K562 (cell line): ENCODE measurements around the gene MED13L. TPM values are rescaled to one million over a fixed set of nuclear protein-coding genes. Genes with fewer than 3 reads are reported as not detected.
A peak's percentile ranks its signal among the peaks of the same experiment; 100 is the strongest.

Experiments used
- ATAC-seq: fragments of 200-7000 bp; cut with Tn5 transposase; 3 replicates; pipeline ENCODE4 v1.9.1; 2020; ENCODE audit warnings: moderate library complexity
- BruUV-seq: library from RNA; stranded (reverse); fragments of 400-500 nt; replicated peaks from 2 replicates; lab custom pipeline; 2021; lab: Mats Ljungman, UMichigan
- CTCF ChIA-PET: fragments of 300-600 bp; formaldehyde crosslinking; extraction: SDS; loops from one replicate; lab custom pipeline; 2021; ENCODE audit warnings: low intra/inter-chr PET ratio; lab: Yijun Ruan, JAX
- POLR2A ChIA-PET: fragments of 300-600, 350-650 bp; sonication (Branson Sonifier 250); formaldehyde crosslinking; extraction: SDS; loops from one replicate; lab custom pipeline; 2021; ENCODE audit warnings: antibody characterized with exemption, inconsistent platforms; lab: Yijun Ruan, JAX
- DNase-seq, 4 experiments: peaks; one replicate each; pipeline versions ENCODE4 v3.0.0 to v3.0.0-alpha.2; 2011 to 2018; ENCODE audit warnings: low spot score in 3 of 4, mixed read lengths in 3 of 4; ENCODE audit errors: extremely low read depth in 1 of 4
- FAIRE-seq: peaks from 2 replicates; lab custom pipeline; 2011; peaks lifted over from hg19 to GRCh38; lab: Jason Lieb, UNC
- H2AFZ ChIP-seq: 2 replicates; pipeline ENCODE4 v1.6.0; 2011; ENCODE audit warnings: low read depth, low read length, control low read depth, inconsistent platforms
- H3K27ac ChIP-seq: fragments of 200-600 bp; 3 replicates; pipeline ENCODE4 v1.8.0; 2011; ENCODE audit warnings: low read depth, mild to moderate bottlenecking, control low read depth, inconsistent platforms, low read length, moderate library complexity, mixed read lengths; ENCODE audit errors: extremely low read depth
- H3K27me3 ChIP-seq, 2 experiments: fragments of 300-600 bp in 1 of 2; 2 replicates in 1 of 2; 3 replicates in 1 of 2; pipeline versions ENCODE4 v1.6.0 to v1.8.0; 2011; ENCODE audit warnings: inconsistent platforms in 2 of 2, low read length in 2 of 2, mild to moderate bottlenecking in 1 of 2, mixed read lengths in 1 of 2, moderate library complexity in 1 of 2; ENCODE audit not compliant: control insufficient read depth in 2 of 2, insufficient read depth in 2 of 2
- H3K36me3 ChIP-seq: fragments of 300-600 bp; 3 replicates; pipeline ENCODE4 v1.8.0; 2011; ENCODE audit warnings: mild to moderate bottlenecking, low read length, inconsistent platforms; ENCODE audit not compliant: control insufficient read depth, insufficient read depth
- H3K4me1 ChIP-seq, 2 experiments: fragments of 200-600 bp in 1 of 2; replicated peaks in 1 of 2; 2 replicates in 1 of 2; 3 replicates in 1 of 2; pipeline versions ENCODE4 v1.5.1 to v1.8.0; 2011; ENCODE audit warnings: inconsistent platforms in 2 of 2, low read length in 2 of 2, mild to moderate bottlenecking in 1 of 2, mixed read lengths in 1 of 2, moderate library complexity in 1 of 2; ENCODE audit not compliant: control insufficient read depth in 2 of 2, insufficient read depth in 2 of 2
- H3K4me2 ChIP-seq: 2 replicates; pipeline ENCODE4 v1.6.1; 2011; ENCODE audit warnings: low read length, control low read depth, inconsistent platforms, mixed read lengths; ENCODE audit not compliant: insufficient read depth
- H3K4me3 ChIP-seq: fragments of 200-600 bp; sonication (generic), shearing (Covaris generic); 2 replicates; pipeline ENCODE4 v1.5.1; 2016; ENCODE audit warnings: control low read depth, inconsistent platforms
- H3K79me2 ChIP-seq: fragments of 200-600 bp; 3 replicates; pipeline ENCODE4 v1.8.0; 2011; ENCODE audit warnings: low read length, inconsistent platforms; ENCODE audit not compliant: control insufficient read depth, insufficient read depth
- H3K9ac ChIP-seq, 2 experiments: 2 replicates each; pipeline versions ENCODE4 v1.6.0 to v1.6.1; 2011; ENCODE audit warnings: low read depth in 2 of 2, low read length in 2 of 2, control low read depth in 1 of 2, inconsistent platforms in 1 of 2, mild to moderate bottlenecking in 1 of 2, mixed read lengths in 1 of 2; ENCODE audit not compliant: insufficient read depth in 1 of 2
- H3K9me1 ChIP-seq: one replicate; pipeline ENCODE4 v1.6.0; 2011; ENCODE audit warnings: inconsistent platforms, mild to moderate bottlenecking, low read length, moderate library complexity; ENCODE audit not compliant: control insufficient read depth, insufficient read depth
- H3K9me3 ChIP-seq: replicated peaks from 2 replicates; pipeline ENCODE4 v1.5.1; 2011; ENCODE audit warnings: low read depth, low read length, inconsistent platforms; ENCODE audit not compliant: control insufficient read depth, insufficient read depth
- H4K20me1 ChIP-seq: replicated peaks from 2 replicates; pipeline ENCODE4 v1.6.1; 2011; ENCODE audit warnings: low read length, inconsistent platforms, mixed read lengths; ENCODE audit not compliant: control insufficient read depth, insufficient read depth
- CAMTA2 ChIP-seq: fragments of 250-450 bp; sonication (Bioruptor Pico); conservative IDR thresholded peaks from 2 replicates; pipeline ENCODE4 v1.5.1; 2022
- DEAF1 ChIP-seq: fragments of 450-650 bp; formaldehyde crosslinking; IDR thresholded peaks from 2 replicates; pipeline ENCODE4 v1.4.0; 2020; ENCODE audit warnings: mild to moderate bottlenecking, moderate library complexity
- DPF2 ChIP-seq: fragments of 450-650 bp; IDR thresholded peaks from 2 replicates; pipeline ENCODE4 v1.6.1; 2016
- ETV1 ChIP-seq: fragments of 450-650 bp; conservative IDR thresholded peaks from 2 replicates; pipeline ENCODE4 v1.6.1; 2016; ENCODE audit warnings: missing genetic modification characterization, control low read depth, low read depth, missing compliant biosample characterization
- HDAC3 ChIP-seq: fragments of 450-650 bp; IDR thresholded peaks from 2 replicates; pipeline ENCODE4 v1.6.1; 2018; ENCODE audit warnings: borderline replicate concordance, mild to moderate bottlenecking, moderate library complexity; ENCODE audit not compliant: partially characterized antibody
- ILK ChIP-seq: fragments of 450-650 bp; IDR thresholded peaks from 2 replicates; pipeline ENCODE4 v1.6.1; 2016; ENCODE audit warnings: missing genetic modification characterization, low read depth, mild to moderate bottlenecking, missing compliant biosample characterization, moderate library complexity, borderline replicate concordance
- KDM1A ChIP-seq, 2 experiments: fragments of 450-650 bp; IDR thresholded peaks; 2 replicates each; pipeline ENCODE4 v1.6.1; 2016; ENCODE audit warnings: mild to moderate bottlenecking in 2 of 2
- NR2C1 ChIP-seq, 2 experiments: fragments of 450-650 bp; IDR thresholded peaks; 2 replicates each; pipeline ENCODE4 v1.6.1; 2017; ENCODE audit warnings: mild to moderate bottlenecking in 2 of 2, antibody characterized with exemption in 1 of 2, inconsistent platforms in 1 of 2, missing compliant biosample characterization in 1 of 2, missing genetic modification characterization in 1 of 2
- PRMT5 ChIP-seq: sonication (generic); formaldehyde crosslinking; IDR thresholded peaks from 2 replicates; pipeline ENCODE4 v1.5.0; 2020; ENCODE audit warnings: missing genetic modification reagents
- RAD21 ChIP-seq, 2 experiments: fragments of 250-450 bp in 1 of 2; fragments of 450-650 bp in 1 of 2; sonication (Bioruptor Pico) in 1 of 2; formaldehyde crosslinking in 1 of 2; IDR thresholded peaks in 1 of 2; conservative IDR thresholded peaks in 1 of 2; 2 replicates each; pipeline versions ENCODE4 v1.4.0 to v1.8.0; 2020 to 2022; ENCODE audit warnings: mild to moderate bottlenecking in 2 of 2, moderate library complexity in 1 of 2
- SMARCA5 ChIP-seq: fragments of 450-650 bp; IDR thresholded peaks from 2 replicates; pipeline ENCODE4 v1.6.1; 2016
- TFAP4 ChIP-seq: sonication (generic); formaldehyde crosslinking; IDR thresholded peaks from 2 replicates; pipeline ENCODE4 v1.8.0; 2022; ENCODE audit warnings: missing genetic modification reagents, mild to moderate bottlenecking, moderate library complexity, borderline replicate concordance
- ZNF384 ChIP-seq: IDR thresholded peaks from 2 replicates; pipeline ENCODE4 v1.6.1; 2012; ENCODE audit warnings: low read depth, low read length, improper control_type of control experiment
- ZNF707 ChIP-seq: fragments of 250-450 bp; sonication (Bioruptor Pico); conservative IDR thresholded peaks from 2 replicates; pipeline ENCODE4 v1.8.0; 2022; ENCODE audit warnings: inconsistent platforms, mild to moderate bottlenecking, moderate library complexity
- WGBS: fragments of 100-300 bp; shearing (Covaris generic); methylation state at CpG from one replicate; pipeline ENCODE4 v1.1.6; 2016; ENCODE audit warnings: low coverage, mixed read lengths; ENCODE audit not compliant: insufficient coverage; ENCODE audit errors: missing lambda C conversion rate; 5-methylcytosine and 5-hydroxymethylcytosine counted together
- in situ Hi-C: fragments of 300-500 bp; cut with MboI; formaldehyde crosslinking; loops from 4 replicates; pipeline ENCODE4 v1.15.0; 2018; ENCODE audit warnings: inconsistent platforms, mixed read lengths
- intact Hi-C: fragments of 100-400 bp; cut with micrococcal nuclease; formaldehyde crosslinking; loops from 2 replicates; pipeline ENCODE4 v1.14.2; 2022
- polyA plus RNA-seq, 8 experiments: library from polyadenylated mRNA; depleted of rRNA in 4 of 8; stranded (reverse) in 5 of 8; unstranded in 3 of 8; fragments of >200 nt; fragmentation: Nextera tagmentation in 2 of 8; fragmentation: Illumina TruSeq in 1 of 8; extraction: Ambion mirVana in 2 of 8; extraction: Trizol in 1 of 8; gene quantifications; 2 replicates each; pipeline versions ENCODE4 v1.2.1 to v1.2.3, GENCODE V29; 2011 to 2014; ENCODE audit warnings: inconsistent platforms in 1 of 8, missing spikeins in 1 of 8
- total RNA-seq, 7 experiments: library from RNA; depleted of rRNA in 6 of 7; stranded (reverse); fragments of >200 nt in 6 of 7; fragmentation: Illumina TruSeq in 2 of 7; extraction: Trizol in 2 of 7; gene quantifications; 2 replicates each; pipeline versions ENCODE4 v1.2.1 to v1.2.3, GENCODE V29; 2011 to 2021; ENCODE audit warnings: low replicate concordance in 1 of 7

MED13L gene
- total and polyA plus RNA-seq, 9 of the 15 experiments (the other 6 are each of a cell fraction or from before 2014, with no cell fraction given): 13.4 to 90.3 (median 36.9) TPM

GRCh38 chr12:116018282-116018681 is 259.2 kb downstream of the MED13L start:
- Histone ChIP-seq H4K20me1 (no peaks in the 10 kb centered on the region), H3K9me1 (no peaks in the 10 kb centered on the region), H3K9ac (no peak overlapping the region), H3K27ac (no peak overlapping the region), H3K27me3 (no peaks in the 10 kb centered on the region)
- TF ChIP-seq HDAC3: no peak
- no peak for TF ChIP-seq TFAP4 (CRISPR knock-in tag)
- no peak for TF ChIP-seq ZNF384
- TF ChIP-seq, all 486 proteins: peak for 0
- FAIRE-seq: no peak
- no TSS peak for BruUV-seq
- no peak for ATAC-seq
- in situ Hi-C loops: no loop called here
- Histone ChIP-seq H3K4me2 (no peak overlapping the region), H2AFZ (no peak overlapping the region), H3K4me1 (no peaks in the 10 kb centered on the region), H3K4me3 (no peak overlapping the region), H3K9me3 (no peaks in the 10 kb centered on the region), H3K79me2 (peaks cover 17% of the 10 kb centered on the region; the same call in 2 of the 3 replicates), H3K36me3 (peaks cover 73% of the 10 kb centered on the region)
- intact Hi-C loops: loop anchor here (5.0 kb wide), 1 partner anchor 219 kb away; no protein-coding TSS in a partner anchor
- ChIA-PET CTCF (no interaction called here), POLR2A (no interaction called here)
- 96% methylated on average over 2 of the region's 2 CpGs for WGBS
- no peak for DNase-seq

GRCh38 chr12:116015525-116015924 is 262.0 kb downstream of the MED13L start:
- ChIA-PET POLR2A (no interaction called here), CTCF (interaction anchor here (0.9 to 1.4 kb wide), 3 partner anchors 220 to 682 kb away, joined by 3 to 10 read pairs (median 4); no protein-coding TSS in a partner anchor)
- Histone ChIP-seq H3K4me3 (no peak overlapping the region), H3K27ac (no peak overlapping the region), H3K9ac (no peak overlapping the region), H3K4me2 (no peak overlapping the region), H3K4me1 (no peaks in the 10 kb centered on the region), H3K27me3 (no peaks in the 10 kb centered on the region), H3K9me3 (no peaks in the 10 kb centered on the region), H3K9me1 (no peaks in the 10 kb centered on the region), H2AFZ (no peak overlapping the region), H3K79me2 (no peaks in the 10 kb centered on the region; the same call in 2 of the 3 replicates), H4K20me1 (no peaks in the 10 kb centered on the region), H3K36me3 (peaks cover 83% of the 10 kb centered on the region)
- DNase-seq (peak in 2 of 4 experiments; percentile 13 to 18), ATAC-seq (peak; percentile 71; the same call in 2 of the 3 replicates), FAIRE-seq (no peak)
- BruUV-seq: no TSS peak
- WGBS: 94% methylated on average over 1 of the region's 1 CpG
- in situ Hi-C loops: no loop called here
- intact Hi-C loops: loop anchor here (5.0 kb wide), 1 partner anchor 222 kb away; no protein-coding TSS in a partner anchor
- TF ChIP-seq ILK (tag) (no peak), KDM1A (IDR thresholded peaks at IDR 0.05) (no peak), RAD21 (CRISPR knock-in tag; conservative IDR thresholded peaks at IDR 0.05 in 1 of 2, IDR thresholded peaks at IDR 0.05 in 1 of 2) (peak; percentile 36 to 70), ZNF707 (no peak), CAMTA2 (CRISPR knock-in tag) (no peak), DPF2 (no peak), PRMT5 (CRISPR knock-in tag) (no peak), SMARCA5 (no peak), ETV1 (tag) (no peak), DEAF1 (CRISPR knock-in tag) (0 out of 2 replicates have a peak, but pooled peaks have one; percentile 17), NR2C1 (IDR thresholded peaks at IDR 0.05) (no peak), NR2C1 (tag; IDR thresholded peaks at IDR 0.05) (no peak)
